GM15510 (cell line): Measurements from ENCODE around the gene GINS2.

Source experiments
- POLR2A ChIP-seq: IDR thresholded peaks from 3 replicates; pipeline ENCODE4 v1.6.1; 2011; ENCODE audit warnings: borderline replicate concordance; ENCODE audit not compliant: insufficient read length; ENCODE audit errors: extremely low read depth

The GINS2 gene

GRCh38 chr16:85720302-85720637 is 31.5 kb upstream of the GINS2 start:
- no peak for TF ChIP-seq POLR2A

GRCh38 chr16:85719605-85720301 is 31.0 kb upstream of the GINS2 start:
- TF ChIP-seq POLR2A: no peak

GRCh38 chr16:85718682-85719081 is 29.9 kb upstream of the GINS2 start:
- no peak for TF ChIP-seq POLR2A

GRCh38 chr16:85718153-85718477 is 29.4 kb upstream of the GINS2 start:
- no peak for TF ChIP-seq POLR2A

- no peak for TF ChIP-seq POLR2A
Measured at GRCh38 chr16:85717393-85718152, 28.8 kb upstream of the GINS2 start.

GRCh38 chr16:85716680-85717038 is 27.9 kb upstream of the GINS2 start:
- TF ChIP-seq POLR2A: no peak

- no peak for TF ChIP-seq POLR2A
Measured at GRCh38 chr16:85716022-85716679, 27.4 kb upstream of the GINS2 start.

- no peak for TF ChIP-seq POLR2A
Measured at GRCh38 chr16:85715169-85716021, 26.6 kb upstream of the GINS2 start.

- TF ChIP-seq POLR2A: no peak
Measured at GRCh38 chr16:85712801-85713200, 24.0 kb upstream of the GINS2 start.

GRCh38 chr16:85711982-85712587 is 23.3 kb upstream of the GINS2 start:
- no peak for TF ChIP-seq POLR2A

GRCh38 chr16:85710732-85711131 is 22.0 kb upstream of the GINS2 start:
- no peak for TF ChIP-seq POLR2A

GRCh38 chr16:85709766-85710585 is 21.2 kb upstream of the GINS2 start:
- no peak for TF ChIP-seq POLR2A

GRCh38 chr16:85708338-85708737 is 19.6 kb upstream of the GINS2 start:
- no peak for TF ChIP-seq POLR2A

- TF ChIP-seq POLR2A: no peak
Measured at GRCh38 chr16:85707528-85708095, 18.9 kb upstream of the GINS2 start.

GRCh38 chr16:85706449-85707034 is 17.8 kb upstream of the GINS2 start:
- TF ChIP-seq POLR2A: no peak
